ENCODE measurements around the gene MFSD12.
"Not testable (repeated sequence)": the region's sequence is repeated elsewhere in the genome, so short reads cannot be mapped to it uniquely, and the experiment has no call there.

MFSD12 gene

GRCh38 chr19:3584036-3584802, 26.8 kb upstream of the MFSD12 start:
- DNase-seq (ENCODE audit: low spot score), result not testable (repeated sequence)

GRCh38 chr19:3581792-3582191, 24.4 kb upstream of the MFSD12 start:
- not testable (repeated sequence) for DNase-seq (ENCODE audit: low spot score)

- DNase-seq (ENCODE audit: low spot score), result no peak
Observed at GRCh38 chr19:3580156-3580934, 23.0 kb upstream of the MFSD12 start.

- DNase-seq (ENCODE audit: low spot score), result no peak
Observed at GRCh38 chr19:3578390-3578789, 21.0 kb upstream of the MFSD12 start.

- peak; percentile 25 for DNase-seq (ENCODE audit: low spot score)
Observed at GRCh38 chr19:3577723-3578344, 20.4 kb upstream of the MFSD12 start.

GRCh38 chr19:3576696-3577443, 19.5 kb upstream of the MFSD12 start:
- DNase-seq (ENCODE audit: low spot score), result peak; percentile 74

GRCh38 chr19:3575949-3576673, 18.7 kb upstream of the MFSD12 start:
- DNase-seq (ENCODE audit: low spot score), result no peak

- DNase-seq (ENCODE audit: low spot score), result peak; percentile 50
Observed at GRCh38 chr19:3575260-3575741, 17.9 kb upstream of the MFSD12 start.

- DNase-seq (ENCODE audit: low spot score), result peak; percentile 91
Observed at GRCh38 chr19:3573858-3574637, 16.7 kb upstream of the MFSD12 start.

GRCh38 chr19:3573162-3573857, 15.9 kb upstream of the MFSD12 start:
- DNase-seq (ENCODE audit: low spot score), result no peak

- DNase-seq (ENCODE audit: low spot score), result no peak
Observed at GRCh38 chr19:3572855-3573161, 15.4 kb upstream of the MFSD12 start, which contains the start of gene HMG20B. Gene HMG20B (plus strand): TSS chr19:3572944. CDS start chr19:3573310, 366 bp downstream.

- peak; percentile 96 for DNase-seq (ENCODE audit: low spot score)
Observed at GRCh38 chr19:3572132-3572854, 14.9 kb upstream of the MFSD12 start.

- no peak for DNase-seq (ENCODE audit: low spot score)
Observed at GRCh38 chr19:3570606-3571011, 13.2 kb upstream of the MFSD12 start.

GRCh38 chr19:3570042-3570441, 12.7 kb upstream of the MFSD12 start:
- not testable (repeated sequence) for DNase-seq (ENCODE audit: low spot score)

- DNase-seq (ENCODE audit: low spot score), result no peak
Observed at GRCh38 chr19:3565139-3565538, 7.8 kb upstream of the MFSD12 start.

GRCh38 chr19:3563709-3564524, 6.5 kb upstream of the MFSD12 start:
- DNase-seq (ENCODE audit: low spot score), result no peak

- peak; percentile 78 for DNase-seq (ENCODE audit: low spot score)
Observed at GRCh38 chr19:3556978-3557460, 367 bp downstream of the MFSD12 start.

GRCh38 chr19:3556423-3556977, 886 bp downstream of the MFSD12 start:
- DNase-seq (ENCODE audit: low spot score), result no peak
